HuH-7 (cell line): Measurements from ENCODE around the gene SFMBT1.

ENCODE experiments used
- DNase-seq: peaks from one replicate; pipeline ENCODE4 v3.0.0; 2011; ENCODE audit warnings: low spot score

Gene SFMBT1

GRCh38 chr3:53045518-53046170, at the start of gene SFMBT1:
SFMBT1 (minus strand) TSS chr3:53046073; CDS start chr3:52969128, 76,945 bp downstream.
- peak; percentile 47 for DNase-seq

- DNase-seq, result peak; percentile 24
Measured at GRCh38 chr3:53092942-53093341, 47.1 kb upstream of the SFMBT1 start.

GRCh38 chr3:53092216-53092615, 46.3 kb upstream of the SFMBT1 start:
- no peak for DNase-seq

- DNase-seq, result no peak
Measured at GRCh38 chr3:53091011-53091410, 45.1 kb upstream of the SFMBT1 start.

GRCh38 chr3:53089511-53089910, 43.6 kb upstream of the SFMBT1 start:
- DNase-seq, result no peak

- no peak for DNase-seq
Measured at GRCh38 chr3:53085476-53085875, 39.6 kb upstream of the SFMBT1 start.

- DNase-seq, result no peak
Measured at GRCh38 chr3:53084310-53085001, 38.6 kb upstream of the SFMBT1 start.

- no peak for DNase-seq
Measured at GRCh38 chr3:53083949-53084309, 38.1 kb upstream of the SFMBT1 start.

GRCh38 chr3:53083521-53083920, 37.6 kb upstream of the SFMBT1 start:
- no peak for DNase-seq

- no peak for DNase-seq
Measured at GRCh38 chr3:53082736-53083135, 36.9 kb upstream of the SFMBT1 start.

- no peak for DNase-seq
Measured at GRCh38 chr3:53081318-53081717, 35.4 kb upstream of the SFMBT1 start.

GRCh38 chr3:53080612-53081205, 34.8 kb upstream of the SFMBT1 start:
- no peak for DNase-seq

GRCh38 chr3:53079791-53080555, 34.1 kb upstream of the SFMBT1 start:
- DNase-seq, result no peak

GRCh38 chr3:53079147-53079546, 33.3 kb upstream of the SFMBT1 start:
- no peak for DNase-seq

- DNase-seq, result no peak
Measured at GRCh38 chr3:53078656-53079055, 32.8 kb upstream of the SFMBT1 start.

- DNase-seq, result no peak
Measured at GRCh38 chr3:53077476-53078220, 31.8 kb upstream of the SFMBT1 start.

- DNase-seq, result no peak
Measured at GRCh38 chr3:53075743-53076140, 29.9 kb upstream of the SFMBT1 start.

GRCh38 chr3:53074761-53075742, 29.2 kb upstream of the SFMBT1 start:
- DNase-seq, result no peak

- no peak for DNase-seq
Measured at GRCh38 chr3:53074366-53074696, 28.5 kb upstream of the SFMBT1 start.

GRCh38 chr3:53073553-53074365, 27.9 kb upstream of the SFMBT1 start:
- no peak for DNase-seq
